ENCODE measurements around the gene RANBP3L. TPM values are rescaled to one million over a fixed set of nuclear protein-coding genes. Genes with fewer than 3 reads are reported as not detected.

The RANBP3L gene
- total RNA-seq, 4 donors from 2014 or later, result 0.51 to 4.0 (median 1.0) TPM

GRCh38 chr5:36250427-36250826 is 51.3 kb downstream of the RANBP3L start:
- DNase-seq, result no peak
- no peaks in the 10 kb centered on the region for H3K27me3 ChIP-seq
- H3K4me3 ChIP-seq, result no peak overlapping the region
- no peaks in the 10 kb centered on the region for H3K9me3 ChIP-seq
- intact Hi-C loops (cut with DNase I; ENCODE audit: low total_unique reads), result no loop called here
- H3K36me3 ChIP-seq, result no peaks in the 10 kb centered on the region
- H3K27ac ChIP-seq, result no peak overlapping the region
- peaks cover 0 to 6% of the 10 kb centered on the region in 2 donors for H3K4me1 ChIP-seq
- TF ChIP-seq CTCF (IDR thresholded peaks at IDR 0.05) (no peak), POLR2A (IDR thresholded peaks at IDR 0.05) (no peak)

GRCh38 chr5:36246036-36246800 is 55.5 kb downstream of the RANBP3L start:
- no peak for TF ChIP-seq CTCF (IDR thresholded peaks at IDR 0.05)
- no peak for TF ChIP-seq POLR2A (IDR thresholded peaks at IDR 0.05)
- Histone ChIP-seq H3K27me3 (no peaks in the 10 kb centered on the region), H3K36me3 (no peaks in the 10 kb centered on the region), H3K9me3 (no peaks in the 10 kb centered on the region), H3K4me1 (no peaks in the 10 kb centered on the region), H3K4me3 (no peak overlapping the region), H3K27ac (no peak overlapping the region)
- intact Hi-C loops (cut with DNase I; ENCODE audit: low total_unique reads), result no loop called here
- DNase-seq, result no peak

- Histone ChIP-seq H3K4me1 (peaks cover 7 to 13% of the 10 kb centered on the region in 2 donors), H3K27me3 (no peaks in the 10 kb centered on the region), H3K4me3 (no peak overlapping the region), H3K27ac (no peak overlapping the region), H3K9me3 (no peaks in the 10 kb centered on the region), H3K36me3 (no peaks in the 10 kb centered on the region)
- TF ChIP-seq POLR2A (IDR thresholded peaks at IDR 0.05) (no peak), CTCF (IDR thresholded peaks at IDR 0.05) (no peak)
- intact Hi-C loops (cut with DNase I; ENCODE audit: low total_unique reads), result no loop called here
- no peak for DNase-seq
Measured at GRCh38 chr5:36244076-36244475, 57.6 kb downstream of the RANBP3L start.

GRCh38 chr5:36243653-36244052 is 58.0 kb downstream of the RANBP3L start:
- Histone ChIP-seq H3K27ac (no peak overlapping the region), H3K27me3 (no peaks in the 10 kb centered on the region), H3K9me3 (no peaks in the 10 kb centered on the region), H3K36me3 (no peaks in the 10 kb centered on the region), H3K4me1 (peaks cover 7 to 13% of the 10 kb centered on the region in 2 donors), H3K4me3 (no peak overlapping the region)
- no peak for DNase-seq
- intact Hi-C loops (cut with DNase I; ENCODE audit: low total_unique reads), result no loop called here
- TF ChIP-seq CTCF (IDR thresholded peaks at IDR 0.05) (no peak), POLR2A (IDR thresholded peaks at IDR 0.05) (no peak)

- intact Hi-C loops (cut with DNase I; ENCODE audit: low total_unique reads), result no loop called here
- peak; percentile 21 to 22 for DNase-seq
- Histone ChIP-seq H3K9me3 (no peaks in the 10 kb centered on the region), H3K27ac (peak overlapping the region; percentile 93 to 98), H3K27me3 (no peaks in the 10 kb centered on the region), H3K4me1 (peaks cover 7 to 13% of the 10 kb centered on the region in 2 donors), H3K4me3 (peak overlapping the region; percentile 64 to 80), H3K36me3 (no peaks in the 10 kb centered on the region)
- TF ChIP-seq POLR2A (IDR thresholded peaks at IDR 0.05) (no peak), CTCF (IDR thresholded peaks at IDR 0.05) (no peak)
Measured at GRCh38 chr5:36242534-36243485, 58.9 kb downstream of the RANBP3L start.

All from uterus (tissue), 4 donors.